SH-SY5Y (cell line): ENCODE measurements around the gene BEGAIN.

Experiments used
- GATA2 ChIP-seq: IDR thresholded peaks from 2 replicates; pipeline ENCODE4 v1.6.1; 2011; ENCODE audit warnings: mild to moderate bottlenecking, low read depth, low read length
- GATA3 ChIP-seq: IDR thresholded peaks from 2 replicates; pipeline ENCODE4 v1.6.1; 2011; ENCODE audit warnings: low read depth, mild to moderate bottlenecking, low read length, moderate library complexity

DNA sequence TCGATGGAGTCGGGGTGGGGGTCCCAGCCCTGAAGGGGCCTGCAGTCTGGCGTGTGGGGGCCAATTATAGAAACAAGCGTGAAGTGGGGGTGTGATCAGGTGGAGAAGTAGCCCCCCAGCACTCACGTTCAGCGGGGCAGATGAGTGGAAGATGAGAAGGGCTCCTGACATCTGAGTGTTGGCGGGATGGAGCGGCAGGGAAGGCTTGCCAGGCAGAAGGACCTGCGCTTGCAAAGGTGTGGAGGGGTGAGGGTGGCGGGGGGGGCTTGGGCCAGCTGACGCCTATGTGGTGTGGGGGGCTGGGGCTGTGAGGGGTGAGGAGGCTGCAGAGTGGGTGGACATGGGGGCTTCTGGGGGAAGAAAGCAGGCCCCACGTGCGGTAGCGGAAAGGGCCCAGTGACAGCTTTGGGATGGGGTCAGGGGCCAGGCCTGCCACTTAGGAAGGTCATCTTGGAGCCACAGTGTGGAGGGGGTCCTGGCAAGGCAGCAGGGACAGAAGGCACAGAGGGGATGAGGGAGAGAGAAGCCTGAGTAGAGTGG lies 22.2 kb upstream of the BEGAIN start:
- TF ChIP-seq GATA3 (no peak), GATA2 (no peak)
